ENCODE measurements around the gene PARP9. TPM values are rescaled to one million over a fixed set of nuclear protein-coding genes. Genes with fewer than 3 reads are reported as not detected.

PARP9 gene
- total and polyA plus RNA-seq, 2 of the 13 experiments (the other 11 are each of a cell fraction or from before 2014, with no cell fraction given): 6.5 to 10.6 TPM

DNA sequence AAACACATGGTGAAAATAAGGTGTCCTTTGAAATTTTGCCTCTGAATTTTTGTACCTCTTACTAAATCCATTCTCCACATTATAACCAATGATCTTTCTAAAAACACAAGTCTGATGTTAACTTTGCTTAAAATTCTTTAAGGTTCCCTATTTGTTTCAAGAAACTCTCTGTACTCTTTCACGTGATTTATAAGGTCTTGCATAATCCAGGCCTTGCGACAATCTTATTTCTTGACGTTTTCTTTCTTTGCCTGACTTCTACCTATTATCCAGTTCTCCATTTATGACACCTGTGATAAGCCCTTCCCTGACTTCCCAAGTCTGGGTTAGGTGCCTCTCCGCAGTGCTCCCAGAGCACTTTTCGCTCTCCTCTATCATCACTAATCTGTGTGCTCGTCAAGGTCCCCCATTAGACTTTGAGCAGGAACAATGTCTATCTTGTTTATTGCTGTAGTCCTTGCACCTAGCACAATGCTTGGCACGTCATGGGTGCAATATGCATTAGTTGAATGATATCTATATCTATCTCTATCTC is 25.1 kb downstream of the PARP9 start:
- no peak overlapping the region for H3K27ac ChIP-seq (ENCODE audit: extremely low read length, insufficient read depth, low read length)
- ChIA-PET POLR2A (no interaction called here), CTCF (ENCODE audit: low intra/inter-chr PET ratio, low total read pairs) (no interaction called here)
- FAIRE-seq (no peak), ATAC-seq (no peak), DNase-seq (ENCODE audit: low spot score) (no peak)
- TF ChIP-seq, protein P1, sequence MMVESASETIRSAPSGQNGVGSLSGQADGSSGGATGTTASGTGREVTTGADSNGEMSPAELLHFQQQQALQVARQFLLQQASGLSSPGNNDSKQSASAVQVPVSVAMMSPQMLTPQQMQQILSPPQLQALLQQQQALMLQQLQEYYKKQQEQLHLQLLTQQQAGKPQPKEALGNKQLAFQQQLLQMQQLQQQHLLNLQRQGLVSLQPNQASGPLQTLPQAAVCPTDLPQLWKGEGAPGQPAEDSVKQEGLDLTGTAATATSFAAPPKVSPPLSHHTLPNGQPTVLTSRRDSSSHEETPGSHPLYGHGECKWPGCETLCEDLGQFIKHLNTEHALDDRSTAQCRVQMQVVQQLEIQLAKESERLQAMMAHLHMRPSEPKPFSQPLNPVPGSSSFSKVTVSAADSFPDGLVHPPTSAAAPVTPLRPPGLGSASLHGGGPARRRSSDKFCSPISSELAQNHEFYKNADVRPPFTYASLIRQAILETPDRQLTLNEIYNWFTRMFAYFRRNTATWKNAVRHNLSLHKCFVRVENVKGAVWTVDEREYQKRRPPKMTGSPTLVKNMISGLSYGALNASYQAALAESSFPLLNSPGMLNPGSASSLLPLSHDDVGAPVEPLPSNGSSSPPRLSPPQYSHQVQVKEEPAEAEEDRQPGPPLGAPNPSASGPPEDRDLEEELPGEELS (CRISPR knock-in tag; IDR thresholded peaks at IDR 0.05): no peak
- TF ChIP-seq SAFB2 (CRISPR knock-in tag; IDR thresholded peaks at IDR 0.05; ENCODE audit: borderline replicate concordance, low read depth): no peak
- no peak for TF ChIP-seq GATA4 (IDR thresholded peaks at IDR 0.05; ENCODE audit: borderline replicate concordance, low read depth)
- no peak for TF ChIP-seq NFKBIZ (CRISPR knock-in tag; IDR thresholded peaks at IDR 0.05)
- TF ChIP-seq ZNF180 (CRISPR knock-in tag; IDR thresholded peaks at IDR 0.05; ENCODE audit: borderline replicate concordance, low read depth): no peak
- no peak for TF ChIP-seq ZFP82 (CRISPR knock-in tag; IDR thresholded peaks at IDR 0.05; ENCODE audit: borderline replicate concordance)
- no peak for TF ChIP-seq ZNF792 (CRISPR knock-in tag; IDR thresholded peaks at IDR 0.05)
- TF ChIP-seq ZNF562 (CRISPR knock-in tag; IDR thresholded peaks at IDR 0.05; ENCODE audit: borderline replicate concordance): no peak
- no peak for TF ChIP-seq MTF1 (CRISPR knock-in tag; IDR thresholded peaks at IDR 0.05)
- TF ChIP-seq BRD4 (CRISPR knock-in tag; IDR thresholded peaks at IDR 0.05): no peak
- no peak for TF ChIP-seq PHF5A (CRISPR knock-in tag; IDR thresholded peaks at IDR 0.05; ENCODE audit: low read depth, unreplicated experiment)
- no peak for TF ChIP-seq ZBTB3 (CRISPR knock-in tag; IDR thresholded peaks at IDR 0.05; ENCODE audit: borderline replicate concordance, low read depth)
- no peak for TF ChIP-seq KLF12 (CRISPR knock-in tag; IDR thresholded peaks at IDR 0.05; ENCODE audit: borderline replicate concordance)
- no peak for TF ChIP-seq SOX13 (IDR thresholded peaks at IDR 0.05)
- no peak for TF ChIP-seq SOX13 (CRISPR knock-in tag; conservative IDR thresholded peaks at IDR 0.05 in 1 of 2, IDR thresholded peaks at IDR 0.05 in 1 of 2)
- TF ChIP-seq ZNF674 (CRISPR knock-in tag; IDR thresholded peaks at IDR 0.05; ENCODE audit: low read depth): no peak
- TF ChIP-seq, protein P2, sequence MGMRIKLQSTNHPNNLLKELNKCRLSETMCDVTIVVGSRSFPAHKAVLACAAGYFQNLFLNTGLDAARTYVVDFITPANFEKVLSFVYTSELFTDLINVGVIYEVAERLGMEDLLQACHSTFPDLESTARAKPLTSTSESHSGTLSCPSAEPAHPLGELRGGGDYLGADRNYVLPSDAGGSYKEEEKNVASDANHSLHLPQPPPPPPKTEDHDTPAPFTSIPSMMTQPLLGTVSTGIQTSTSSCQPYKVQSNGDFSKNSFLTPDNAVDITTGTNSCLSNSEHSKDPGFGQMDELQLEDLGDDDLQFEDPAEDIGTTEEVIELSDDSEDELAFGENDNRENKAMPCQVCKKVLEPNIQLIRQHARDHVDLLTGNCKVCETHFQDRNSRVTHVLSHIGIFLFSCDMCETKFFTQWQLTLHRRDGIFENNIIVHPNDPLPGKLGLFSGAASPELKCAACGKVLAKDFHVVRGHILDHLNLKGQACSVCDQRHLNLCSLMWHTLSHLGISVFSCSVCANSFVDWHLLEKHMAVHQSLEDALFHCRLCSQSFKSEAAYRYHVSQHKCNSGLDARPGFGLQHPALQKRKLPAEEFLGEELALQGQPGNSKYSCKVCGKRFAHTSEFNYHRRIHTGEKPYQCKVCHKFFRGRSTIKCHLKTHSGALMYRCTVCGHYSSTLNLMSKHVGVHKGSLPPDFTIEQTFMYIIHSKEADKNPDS (CRISPR knock-in tag; IDR thresholded peaks at IDR 0.05): no peak
- no peak for TF ChIP-seq ELF4 (CRISPR knock-in tag; IDR thresholded peaks at IDR 0.05; ENCODE audit: borderline replicate concordance)
- TF ChIP-seq NFATC3 (CRISPR knock-in tag; IDR thresholded peaks at IDR 0.05): no peak
- intact Hi-C loops (cut with micrococcal nuclease; ENCODE audit: unreplicated experiment) (no loop called here), in situ Hi-C loops (cut with HindIII; ENCODE audit: extremely low pct_ligation_motif_present, low pct_unique_long_range_greater_than_20kb) (no loop called here)
- H3K36me3 ChIP-seq (replicated peaks in 1 of 2; ENCODE audit: control insufficient read depth in 1 of 2, insufficient read depth in 2 of 2, low read length in 2 of 2): no peaks in the 10 kb centered on the region
- no TSS peak for BruUV-seq (replicated peaks)
- no peak overlapping the region for H3K4me2 ChIP-seq (ENCODE audit: low read depth, low read length)
- no peaks in the 10 kb centered on the region for H3K9me3 ChIP-seq (ENCODE audit: low read length)
- no peak overlapping the region for H3K4me3 ChIP-seq (replicated peaks in 1 of 3; ENCODE audit: insufficient read depth in 1 of 3, low read depth in 2 of 3, low read length in 3 of 3)
- no peak overlapping the region for H2AFZ ChIP-seq (ENCODE audit: low read length)
- H3K79me2 ChIP-seq (ENCODE audit: insufficient read depth, low read length): no peaks in the 10 kb centered on the region
- H3K9ac ChIP-seq (ENCODE audit: insufficient read depth, low read depth, low read length): no peak overlapping the region
- no peaks in the 10 kb centered on the region for H3K4me1 ChIP-seq (ENCODE audit: insufficient read depth, low read length)
- WGBS (ENCODE audit: low lambda C conversion rate): 95% methylated on average over 7 of the region's 7 CpGs
- no peaks in the 10 kb centered on the region for H4K20me1 ChIP-seq (ENCODE audit: insufficient read depth, low read length)
- H3K27me3 ChIP-seq (ENCODE audit: control insufficient read depth in 1 of 2, insufficient read depth in 2 of 2, low read length in 2 of 2): no peaks in the 10 kb centered on the region
